ENCODE results near the gene DDIT4. TPM values are rescaled to one million over a fixed set of nuclear protein-coding genes. Genes with fewer than 3 reads are reported as not detected.
"Not testable (repeated sequence)": the region's sequence is repeated elsewhere in the genome, so short reads cannot be mapped to it uniquely, and the experiment has no call there.

Gene DDIT4, protein sequence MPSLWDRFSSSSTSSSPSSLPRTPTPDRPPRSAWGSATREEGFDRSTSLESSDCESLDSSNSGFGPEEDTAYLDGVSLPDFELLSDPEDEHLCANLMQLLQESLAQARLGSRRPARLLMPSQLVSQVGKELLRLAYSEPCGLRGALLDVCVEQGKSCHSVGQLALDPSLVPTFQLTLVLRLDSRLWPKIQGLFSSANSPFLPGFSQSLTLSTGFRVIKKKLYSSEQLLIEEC
- 50.3 and 61.1 TPM in 2 replicates for polyA plus RNA-seq (2014; cell fraction: cytosol; rRNA removed)
- 30.1 and 38.3 TPM in 2 replicates for polyA plus RNA-seq (2014; cell fraction: nucleus; rRNA removed)

DNA sequence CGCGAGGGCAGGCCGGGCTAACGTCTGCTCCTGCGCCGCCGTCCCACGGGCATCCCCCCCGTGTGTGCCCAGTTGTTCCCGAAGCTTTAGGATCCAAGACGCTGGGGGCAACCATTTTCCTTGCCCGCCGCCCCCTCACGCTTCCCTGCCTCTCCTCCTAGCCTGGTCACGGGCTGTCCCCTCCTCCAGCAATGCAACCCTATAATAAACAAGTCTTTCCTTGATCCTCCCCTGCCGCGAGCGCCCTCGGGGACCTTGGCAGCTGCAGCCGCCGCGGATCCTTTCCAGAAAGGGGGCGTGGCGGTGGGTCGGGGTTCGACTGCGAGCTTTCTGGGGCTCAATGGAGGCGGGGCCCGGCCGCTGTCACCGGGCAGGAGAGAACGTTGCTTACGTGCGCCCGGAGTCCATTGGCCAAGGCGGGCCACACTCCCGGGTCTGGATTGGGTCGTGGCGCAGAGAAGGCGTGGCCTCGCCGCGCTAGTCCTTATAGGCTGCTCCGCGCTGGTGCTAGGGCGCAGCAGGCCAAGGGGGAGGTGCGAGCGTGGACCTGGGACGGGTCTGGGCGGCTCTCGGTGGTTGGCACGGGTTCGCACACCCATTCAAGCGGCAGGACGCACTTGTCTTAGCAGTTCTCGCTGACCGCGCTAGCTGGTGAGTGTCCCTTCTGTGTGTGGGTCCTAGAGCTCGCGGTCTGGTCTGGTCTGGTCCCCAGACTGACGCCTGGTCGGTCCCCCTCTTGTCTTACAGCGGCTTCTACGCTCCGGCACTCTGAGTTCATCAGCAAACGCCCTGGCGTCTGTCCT lies at the start of gene DDIT4:
TSS of gene DDIT4 (plus strand) at position 515 of the 803 bp plus-strand sequence. CDS start 293 bp downstream, outside the sequence.
- peak; percentile 98 for DNase-seq (ENCODE audit: low spot score)

DNA sequence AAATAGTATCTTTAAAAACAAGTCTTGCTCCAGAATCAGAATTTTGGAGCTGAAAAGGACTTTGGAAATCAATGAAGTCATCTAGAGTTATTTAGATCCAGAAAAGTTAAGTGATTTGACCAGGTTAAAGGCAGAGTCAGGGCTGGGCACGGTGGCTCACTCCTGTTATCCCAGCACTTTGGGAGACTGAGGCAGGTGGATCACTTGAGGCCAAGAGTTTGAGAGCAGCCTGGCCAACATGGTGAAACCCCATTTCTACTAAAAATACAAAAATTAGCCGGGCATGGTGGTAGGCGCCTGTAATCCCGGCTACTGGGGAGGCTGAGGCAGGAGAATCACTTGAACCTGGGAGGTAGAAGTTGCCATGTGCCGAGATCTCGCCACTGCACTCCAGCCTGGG lies 49.5 kb upstream of the DDIT4 start:
- not testable (repeated sequence) for DNase-seq (ENCODE audit: low spot score)

DNA sequence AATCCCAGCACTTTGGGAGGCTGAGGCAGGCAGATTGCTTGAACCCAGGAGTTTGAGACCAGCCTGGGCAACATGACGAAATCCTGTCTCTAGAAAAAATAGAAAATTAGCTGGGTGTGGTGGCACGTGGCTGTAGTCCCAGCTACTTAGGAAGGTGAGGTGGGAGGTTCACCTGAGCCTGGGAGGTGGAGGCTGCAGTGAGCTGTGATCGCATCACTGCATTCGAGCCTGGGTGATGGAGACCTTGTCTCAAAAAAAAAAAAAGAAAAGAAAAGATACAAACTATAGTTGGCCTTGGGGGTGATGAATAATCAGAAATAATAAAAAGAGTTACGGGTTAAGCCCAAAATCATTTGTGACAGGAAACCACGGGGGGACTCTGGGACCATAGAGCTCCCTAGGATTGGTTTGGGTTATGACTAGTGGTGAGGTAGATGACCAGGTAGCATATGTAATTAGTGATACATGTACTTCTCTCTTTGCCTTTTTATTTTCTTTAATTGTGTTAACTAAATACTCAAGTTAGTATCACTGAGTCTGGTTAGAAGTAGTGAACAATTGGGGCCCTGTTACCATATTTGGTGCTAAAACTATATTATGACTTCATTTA lies 47.2 kb upstream of the DDIT4 start:
- no peak for DNase-seq (ENCODE audit: low spot score)

DNA sequence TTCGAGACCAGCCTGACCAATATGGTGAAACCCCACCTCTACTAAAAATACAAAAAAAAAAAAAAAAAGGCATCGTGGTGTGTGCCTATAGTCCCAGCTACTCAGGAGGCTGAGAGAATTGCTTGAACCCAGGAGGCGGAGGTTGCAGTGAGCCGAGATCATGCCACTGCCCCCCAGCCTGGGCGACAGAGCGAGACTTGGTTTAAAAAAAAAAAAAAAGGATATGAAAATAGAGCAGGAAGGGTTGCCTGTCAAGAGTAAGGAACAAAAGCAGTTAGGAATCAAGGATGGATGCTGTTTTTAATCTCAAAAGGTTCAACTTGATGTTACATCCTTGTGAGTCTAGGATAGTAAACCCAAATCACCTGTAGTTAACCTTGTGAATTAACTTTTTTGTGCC lies 45.9 kb upstream of the DDIT4 start:
- no peak for DNase-seq (ENCODE audit: low spot score)

DNA sequence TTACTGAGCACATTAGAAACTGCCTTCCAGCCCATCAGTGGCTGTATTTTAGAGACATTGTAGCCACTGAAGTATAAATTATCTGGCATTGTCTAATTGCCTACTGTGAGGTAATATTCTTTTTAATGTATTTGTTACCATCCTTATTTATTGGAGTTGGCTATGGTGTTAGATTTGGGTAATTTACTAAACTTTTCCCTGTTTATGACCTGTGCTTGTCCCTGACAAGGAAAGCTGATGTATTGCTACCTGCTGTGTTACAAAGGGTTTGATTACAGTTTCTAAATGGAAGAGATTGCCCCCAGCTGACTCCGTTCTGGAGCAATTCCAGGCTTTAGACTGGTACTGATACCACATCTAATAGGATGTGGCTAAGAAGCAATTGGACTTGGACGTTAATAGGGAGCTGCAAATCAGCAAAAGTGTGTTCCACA lies 45.4 kb upstream of the DDIT4 start:
- DNase-seq (ENCODE audit: low spot score) = no peak

DNA sequence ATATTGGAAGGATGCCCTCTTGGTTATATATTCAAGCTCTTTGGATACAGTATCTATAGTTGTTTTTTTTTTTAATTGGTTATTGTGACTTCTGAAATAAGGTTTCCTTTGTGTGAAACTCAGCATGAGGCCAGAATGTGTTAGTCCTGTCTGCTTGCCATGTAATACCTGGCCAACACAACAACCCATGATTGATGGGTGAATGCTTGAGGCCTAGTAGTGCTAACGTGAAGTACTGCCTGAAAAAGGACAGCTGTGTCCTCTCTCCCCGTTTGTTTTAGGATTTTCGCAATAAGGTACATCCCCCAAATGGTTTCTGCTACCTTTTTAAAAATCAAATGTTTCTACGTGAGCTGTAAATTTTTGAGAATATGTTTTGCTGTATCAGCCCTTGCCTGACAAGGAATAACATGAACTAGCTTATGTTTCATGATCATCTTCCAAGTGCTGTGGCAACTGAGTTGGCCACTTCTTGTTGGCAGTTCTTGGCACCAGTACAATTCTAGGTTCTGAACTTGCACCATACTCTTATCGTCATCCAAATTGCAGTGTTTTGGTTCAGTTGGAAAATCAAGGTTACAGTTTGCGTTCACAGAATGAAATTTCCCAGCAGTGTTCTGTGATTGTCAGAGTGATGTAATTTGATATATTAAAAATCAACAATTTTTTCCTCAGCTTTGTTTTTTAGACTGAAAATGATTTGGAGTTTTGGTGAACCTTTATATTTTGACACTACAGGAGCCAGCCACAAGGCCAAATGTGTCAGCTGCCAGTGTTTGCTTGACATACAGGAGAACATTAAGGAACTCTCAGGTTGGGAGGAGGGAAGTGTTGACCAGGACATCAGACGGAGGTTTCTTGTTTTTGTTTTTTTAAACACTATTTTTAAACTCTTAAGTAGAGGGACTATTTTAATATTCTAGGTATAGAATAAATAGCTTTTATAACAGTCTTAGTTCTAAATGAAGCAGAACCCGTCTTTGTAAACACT lies 44.2 kb upstream of the DDIT4 start:
- DNase-seq (ENCODE audit: low spot score) = no peak

DNA sequence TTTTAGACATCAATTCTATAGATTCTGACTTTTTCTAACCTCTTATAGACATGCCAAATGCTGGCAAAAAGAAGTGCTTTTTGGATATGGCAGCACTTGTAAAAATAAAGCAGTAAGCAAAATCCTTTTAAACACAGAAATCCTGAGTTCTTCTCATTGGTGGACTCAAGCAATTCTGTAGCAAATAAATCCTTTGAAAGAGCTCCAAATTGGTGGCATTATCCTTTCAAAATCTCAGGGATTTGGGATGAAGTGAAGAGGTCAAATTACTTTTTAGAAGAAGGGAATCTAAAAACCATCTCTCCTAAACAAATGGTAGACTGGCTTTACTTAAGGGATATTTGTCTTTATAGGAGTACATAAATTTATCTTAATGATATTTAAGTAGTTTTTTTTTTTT lies 40.1 kb upstream of the DDIT4 start:
- no peak for DNase-seq (ENCODE audit: low spot score)

DNA sequence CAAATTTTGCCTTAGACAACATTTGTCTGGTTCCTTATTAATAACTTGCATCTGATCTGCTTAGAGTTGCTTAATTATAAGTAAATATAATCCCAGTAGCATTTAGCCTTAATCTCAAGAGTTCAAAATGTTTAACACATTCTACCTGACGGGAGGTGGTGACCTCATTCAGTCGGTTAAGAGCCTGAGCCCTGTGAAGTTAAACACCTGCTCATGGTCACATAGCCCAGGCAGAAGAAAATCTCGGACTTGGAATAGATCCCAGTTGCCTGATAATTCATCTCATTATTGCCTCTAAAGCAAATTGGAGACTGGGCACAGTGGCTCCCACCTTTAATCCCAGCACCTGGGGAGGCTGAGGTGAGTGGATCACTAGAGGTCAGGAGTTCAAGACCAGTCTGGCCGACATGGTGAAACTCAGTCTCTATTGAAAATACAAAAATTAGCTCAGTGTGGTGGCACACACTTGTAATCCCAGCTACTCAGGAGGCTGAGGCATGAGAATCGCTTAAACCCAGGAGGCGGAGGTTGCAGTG lies 39.1 kb upstream of the DDIT4 start:
- no peak for DNase-seq (ENCODE audit: low spot score)

DNA sequence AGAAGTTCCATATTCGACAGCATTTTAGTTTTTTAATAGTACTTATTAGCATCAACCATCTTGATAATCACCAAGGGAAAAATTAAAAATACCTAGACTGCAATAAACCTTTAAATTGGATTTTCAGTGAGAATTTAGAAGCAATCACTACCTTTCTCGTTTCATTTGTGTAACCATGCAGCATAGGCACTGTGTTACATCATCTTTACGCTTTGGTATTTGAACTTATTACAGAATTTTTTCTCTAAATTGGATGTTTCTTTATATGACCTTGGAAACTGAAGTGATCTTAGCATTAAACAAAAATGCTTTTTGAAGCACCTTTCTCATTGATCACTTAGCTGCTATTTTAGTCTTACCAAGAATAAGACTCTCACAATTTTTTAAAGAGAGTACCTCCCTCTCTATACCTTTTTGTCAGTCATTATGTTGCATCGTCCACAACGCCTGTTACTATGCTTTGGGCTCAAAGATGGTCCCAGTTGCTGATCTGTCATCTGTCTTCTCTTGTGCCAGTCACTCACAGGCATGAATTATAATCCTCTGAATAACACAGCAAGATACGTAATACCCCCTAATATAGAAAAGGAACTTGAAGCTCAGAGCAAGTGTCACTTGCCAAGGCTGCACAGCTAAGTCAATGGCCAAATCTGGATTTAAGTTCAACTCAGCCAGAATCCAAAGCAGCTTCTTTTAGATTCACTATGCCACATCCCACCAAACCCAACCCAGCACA lies 38.0 kb upstream of the DDIT4 start:
- DNase-seq (ENCODE audit: low spot score) = no peak

DNA sequence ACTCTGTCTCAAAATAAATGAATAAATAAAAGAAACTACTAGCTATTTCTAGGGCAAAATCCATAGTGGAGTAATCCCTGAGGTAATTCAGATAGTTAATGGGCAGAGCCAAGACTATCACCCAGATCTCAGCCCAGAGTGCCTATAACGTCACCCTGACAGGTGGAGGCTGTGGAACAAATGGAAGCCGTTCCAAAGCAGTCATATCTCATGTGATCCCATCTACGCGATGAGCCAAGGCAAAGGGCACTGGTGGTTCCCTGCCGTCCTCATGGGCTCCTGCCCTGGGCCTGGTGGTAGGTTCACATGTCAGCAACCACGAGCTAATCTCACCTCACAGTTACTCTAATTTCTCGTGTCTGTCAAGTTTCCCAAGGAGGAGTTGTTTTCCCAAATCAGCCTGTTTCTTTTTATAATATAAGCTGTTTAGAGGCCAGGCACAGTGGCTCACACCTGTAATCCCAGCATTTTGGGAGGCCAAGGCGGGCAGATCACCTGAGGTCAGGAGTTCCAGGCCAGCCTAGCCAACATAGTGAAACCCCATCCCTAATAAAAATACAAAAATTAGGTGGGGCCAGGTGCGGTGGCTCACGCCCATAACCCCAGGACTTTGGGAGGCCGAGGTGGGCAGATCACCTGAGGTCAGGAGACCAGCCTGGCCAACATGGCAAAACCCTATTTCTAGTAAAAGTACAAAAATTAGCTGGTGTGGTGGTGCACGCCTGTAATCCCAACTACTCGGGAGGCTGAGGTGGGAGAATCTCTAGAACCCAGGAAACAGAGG lies 35.1 kb upstream of the DDIT4 start:
- DNase-seq (ENCODE audit: low spot score) = no peak

DNA sequence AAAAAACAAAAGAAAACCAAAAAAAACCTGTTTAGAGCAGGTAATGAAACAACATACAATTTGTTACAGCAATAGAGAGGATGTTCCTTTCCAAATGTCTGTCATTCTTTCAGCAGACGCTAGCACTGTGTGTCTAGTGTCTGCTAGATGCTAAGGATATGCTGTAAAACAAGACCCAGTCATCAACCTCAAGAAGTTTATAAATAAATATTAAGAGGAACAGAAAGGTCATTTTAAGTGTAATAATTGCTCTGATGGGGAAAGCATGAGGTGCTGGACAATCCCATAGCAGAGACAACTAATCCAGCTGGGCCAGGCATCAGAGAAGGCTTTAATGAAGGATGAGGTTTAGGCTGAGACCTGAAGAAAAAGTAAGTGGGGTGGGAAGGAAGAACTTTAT lies 34.3 kb upstream of the DDIT4 start:
- DNase-seq (ENCODE audit: low spot score) = no peak

DNA sequence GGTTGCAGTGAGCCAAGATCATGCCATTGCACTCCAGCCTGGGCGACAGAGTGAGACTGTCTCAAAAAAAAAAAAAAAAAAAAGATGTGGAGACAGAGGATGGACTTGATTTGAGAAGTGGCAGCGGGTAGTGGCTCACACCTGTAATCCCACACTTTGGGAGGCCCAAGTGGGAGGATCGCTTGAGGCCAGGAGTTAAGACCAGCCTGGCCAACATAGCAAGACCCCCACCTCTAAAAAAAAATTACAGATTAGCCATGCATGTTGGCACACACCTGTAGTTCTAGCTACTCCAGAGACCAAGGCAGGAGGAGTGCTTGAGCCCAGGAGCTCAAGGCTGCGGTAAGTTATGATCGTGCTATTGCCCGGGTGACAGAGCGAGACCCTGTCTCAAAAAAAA lies 33.4 kb upstream of the DDIT4 start:
- no peak for DNase-seq (ENCODE audit: low spot score)

DNA sequence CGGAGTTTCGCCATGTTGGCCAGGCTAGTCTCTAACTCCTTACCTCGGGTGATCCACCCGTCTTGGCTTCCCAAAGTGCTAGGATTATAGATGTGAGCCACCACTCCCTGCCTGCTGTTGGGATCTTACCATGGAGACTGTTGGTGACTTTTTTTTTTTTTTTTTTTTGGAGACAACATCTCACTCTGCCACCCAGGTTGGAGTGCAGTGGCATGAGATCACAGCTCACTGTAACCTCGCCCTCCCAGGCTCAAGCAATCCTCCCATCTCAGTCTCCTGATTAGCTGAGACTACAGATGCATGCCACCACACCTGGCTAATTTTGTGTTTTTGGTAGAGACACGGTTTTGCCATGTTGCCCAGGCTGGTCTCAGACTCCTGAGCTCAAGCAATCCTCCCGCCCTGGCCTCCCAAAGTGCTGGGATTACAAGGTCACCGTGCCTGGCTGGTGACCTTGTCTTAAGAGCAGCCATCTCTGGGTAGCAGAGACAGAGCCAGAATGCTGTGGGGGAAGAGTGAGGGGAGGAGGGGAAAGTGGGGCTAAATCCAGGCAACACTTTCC lies 32.0 kb upstream of the DDIT4 start:
- no peak for DNase-seq (ENCODE audit: low spot score)

DNA sequence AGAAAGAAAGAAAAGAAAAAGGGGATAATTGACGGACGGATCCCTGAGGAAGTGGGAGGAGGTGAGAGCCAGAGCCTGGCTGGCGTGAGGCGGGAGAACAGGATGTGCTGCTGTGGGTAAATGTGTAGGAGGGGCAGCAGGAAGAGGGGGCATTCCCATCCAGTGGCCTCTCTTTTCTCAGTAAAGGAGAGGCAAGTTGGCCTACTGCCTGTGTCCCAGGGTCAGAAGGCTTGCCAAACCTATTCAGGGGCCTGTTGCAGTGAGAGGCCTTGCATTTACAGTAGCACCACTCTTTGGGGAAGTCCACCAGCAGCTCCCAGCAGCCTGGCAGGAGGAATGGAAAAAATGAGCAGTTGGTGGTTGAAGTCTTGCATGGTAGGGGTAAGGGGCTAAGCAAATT lies 31.0 kb upstream of the DDIT4 start:
- no peak for DNase-seq (ENCODE audit: low spot score)

DNA sequence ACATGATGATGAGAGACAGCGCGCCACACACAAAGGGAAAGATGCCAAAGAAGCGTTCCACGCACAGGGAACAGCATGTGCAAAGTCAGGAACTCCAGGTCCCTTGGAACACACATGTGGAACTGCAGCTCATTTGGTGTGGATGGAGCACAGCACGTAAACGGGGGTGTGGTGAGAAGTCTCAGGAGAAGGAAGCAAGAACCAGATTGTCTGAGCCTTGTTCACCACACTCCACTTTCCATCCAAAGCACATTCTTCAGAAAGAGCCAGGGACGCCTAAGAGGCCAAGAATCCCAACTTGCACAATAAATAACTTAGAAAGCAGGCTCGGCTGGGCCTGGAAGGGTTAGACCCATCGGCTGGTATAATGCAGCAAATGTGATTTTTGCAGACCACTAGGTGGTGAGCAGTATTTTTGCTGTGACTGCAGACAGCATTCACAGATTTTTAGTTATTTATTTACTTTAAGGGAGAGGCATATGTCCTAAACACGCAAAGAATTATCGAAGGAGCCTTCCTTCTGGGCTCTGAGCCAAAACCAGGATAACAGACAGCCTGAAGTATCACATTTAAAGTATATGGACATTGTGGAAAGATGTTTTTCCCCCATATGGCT lies 29.8 kb upstream of the DDIT4 start:
- no peak for DNase-seq (ENCODE audit: low spot score)

DNA sequence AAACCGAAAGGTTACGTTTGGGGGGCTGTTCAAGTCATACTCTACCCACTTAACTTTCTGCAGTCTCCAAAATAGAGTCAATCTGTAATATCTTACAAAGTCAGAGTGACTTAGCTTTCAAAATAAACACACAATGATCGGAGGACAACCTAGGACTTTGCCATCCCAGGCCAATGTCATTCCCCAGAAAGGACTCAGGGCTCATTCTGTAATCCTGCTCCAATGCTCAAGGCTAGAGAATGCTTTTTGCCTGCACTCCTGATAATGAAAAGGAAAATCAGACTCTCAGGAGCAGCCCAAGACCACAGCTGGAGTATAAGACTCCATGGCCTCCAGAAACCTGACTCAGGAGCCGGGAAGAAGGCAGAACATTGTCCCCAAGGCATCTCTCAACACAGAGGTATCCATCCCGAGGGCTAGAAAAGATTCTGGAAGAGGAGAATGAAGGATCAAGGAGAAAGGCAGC lies 29.1 kb upstream of the DDIT4 start:
- no peak for DNase-seq (ENCODE audit: low spot score)

DNA sequence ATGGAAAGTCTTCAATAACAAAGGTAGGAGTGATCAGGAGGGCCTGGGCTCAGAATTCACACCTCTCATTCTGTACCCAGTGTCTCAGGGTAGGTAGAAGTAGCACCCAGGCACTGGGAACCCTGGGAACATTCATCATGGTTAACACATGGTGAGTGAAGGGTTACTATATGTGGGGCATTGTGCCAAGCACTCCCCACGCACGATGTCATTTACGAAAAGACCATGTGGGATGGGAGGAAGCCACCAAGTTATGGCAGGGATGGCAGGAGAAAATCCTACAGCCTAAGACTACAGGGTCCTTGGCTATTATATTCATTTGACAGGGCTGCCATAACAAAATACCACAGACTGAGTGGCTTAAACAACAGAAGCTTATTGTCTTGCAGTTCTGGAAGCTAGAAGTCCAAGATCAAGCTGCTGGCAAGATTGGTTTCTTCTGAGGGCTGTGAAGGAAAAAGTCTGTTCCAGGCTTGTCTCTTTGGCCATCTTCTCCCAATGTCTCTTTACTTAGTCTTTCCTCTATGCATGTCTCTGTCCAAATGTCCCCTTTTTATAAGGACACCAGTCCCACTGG lies 27.7 kb upstream of the DDIT4 start:
- DNase-seq (ENCODE audit: low spot score) = no peak

DNA sequence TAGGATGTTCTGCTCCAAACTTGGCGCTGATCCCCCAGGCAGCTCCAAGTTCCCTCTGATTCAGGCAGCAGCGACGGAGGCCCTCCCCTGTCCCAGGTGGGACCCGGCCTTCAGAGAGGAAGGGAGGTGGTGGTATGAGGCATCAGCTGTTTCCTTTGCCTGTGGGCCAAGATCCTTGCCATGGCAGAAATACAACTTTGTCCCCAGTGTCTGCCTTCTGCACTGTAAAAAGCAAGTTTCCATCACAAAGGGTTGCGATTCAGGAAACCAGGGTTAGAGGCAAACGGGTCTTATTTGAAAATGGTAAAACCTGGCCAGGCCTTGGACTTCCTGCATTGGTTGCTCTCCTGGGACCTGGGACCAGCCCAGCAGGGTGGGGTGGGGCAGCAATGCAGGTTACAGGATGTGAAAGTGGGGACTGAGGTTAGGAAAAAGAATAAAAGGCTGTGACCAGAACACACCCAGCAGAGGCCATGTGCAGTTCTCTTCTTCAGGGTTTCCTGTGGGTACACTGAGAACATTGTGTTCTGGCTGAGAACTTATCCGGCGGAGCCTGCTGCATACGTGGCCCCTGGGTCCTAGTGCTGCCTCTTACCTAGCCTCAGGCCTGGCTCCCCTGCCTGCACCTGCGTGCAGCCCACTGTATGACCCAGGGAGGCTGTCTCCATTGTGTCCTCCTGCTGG lies 25.1 kb upstream of the DDIT4 start:
- DNase-seq (ENCODE audit: low spot score) = peak; percentile 61
